GM18909 (cell line): ENCODE measurements around the gene THRB.
A peak's percentile ranks its signal among the peaks of the same experiment; 100 is the strongest.

Experiments
- ATAC-seq: cut with Tn5 transposase; IDR thresholded peaks from one replicate; pipeline ENCODE4 v1.9.1; 2021; ENCODE audit warnings: mild to moderate bottlenecking; ENCODE audit not compliant: unreplicated experiment, poor library complexity

THRB gene

DNA sequence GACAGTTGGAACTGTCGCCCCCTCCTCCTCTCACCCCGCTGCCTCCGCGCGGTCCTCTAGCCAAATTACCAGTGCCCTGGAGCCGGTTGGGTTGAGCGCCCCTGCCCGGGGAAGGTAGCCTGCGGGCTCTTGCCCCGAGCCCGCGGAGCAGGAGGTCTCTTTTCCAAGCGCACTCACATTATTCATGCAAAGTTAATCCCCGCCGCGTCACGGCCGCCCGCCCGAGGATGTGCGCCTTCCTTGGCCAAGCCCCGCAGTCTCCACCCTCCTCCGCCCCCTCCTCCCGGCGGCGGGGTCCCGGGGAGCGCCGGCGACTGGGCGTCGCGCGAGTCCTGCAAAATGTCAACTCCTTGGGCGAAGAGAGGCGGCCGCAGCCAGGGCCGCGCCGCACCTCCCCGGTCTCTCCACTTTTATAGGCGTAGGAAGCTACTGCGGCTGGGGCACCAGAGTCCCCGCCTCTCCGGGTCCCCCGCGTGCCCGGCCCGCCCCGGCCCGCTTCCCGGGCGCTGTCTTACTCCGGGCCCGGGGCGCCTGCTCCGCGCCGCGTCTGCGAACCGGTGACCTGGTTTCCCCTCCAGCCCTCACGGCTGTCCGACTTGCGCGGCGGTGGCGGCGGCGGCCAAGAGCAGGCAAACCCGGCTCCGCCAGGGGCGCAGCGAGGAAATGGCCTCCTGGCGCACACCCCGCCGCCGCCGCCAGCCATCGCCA is at the start of gene THRB:
Gene THRB (minus strand): TSS at position 233 of the 708 bp plus-strand sequence.
- peak; percentile 61 for ATAC-seq

GRCh38 chr3:24541935-24542334 is 47.3 kb upstream of the THRB start:
- no peak for ATAC-seq

DNA sequence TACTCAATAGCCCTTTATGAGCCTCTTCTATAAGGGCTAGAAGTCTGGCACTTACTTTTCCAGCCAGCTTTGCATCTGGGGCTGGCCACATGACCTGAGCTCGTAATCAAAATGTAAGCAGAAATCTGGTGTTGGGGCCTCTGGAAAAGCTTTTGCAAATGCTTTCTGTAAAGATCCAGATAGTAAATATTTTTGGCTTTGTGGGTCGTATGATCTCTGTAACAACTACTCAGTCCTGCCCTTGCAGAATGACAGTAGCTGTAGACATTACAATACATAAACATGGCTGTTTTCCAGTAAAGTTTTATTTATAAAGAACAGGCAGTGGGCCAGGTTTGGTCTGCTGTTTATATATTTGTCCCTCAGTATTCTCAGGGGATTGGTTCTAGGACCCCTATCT is 46.2 kb upstream of the THRB start:
- ATAC-seq: no peak

DNA sequence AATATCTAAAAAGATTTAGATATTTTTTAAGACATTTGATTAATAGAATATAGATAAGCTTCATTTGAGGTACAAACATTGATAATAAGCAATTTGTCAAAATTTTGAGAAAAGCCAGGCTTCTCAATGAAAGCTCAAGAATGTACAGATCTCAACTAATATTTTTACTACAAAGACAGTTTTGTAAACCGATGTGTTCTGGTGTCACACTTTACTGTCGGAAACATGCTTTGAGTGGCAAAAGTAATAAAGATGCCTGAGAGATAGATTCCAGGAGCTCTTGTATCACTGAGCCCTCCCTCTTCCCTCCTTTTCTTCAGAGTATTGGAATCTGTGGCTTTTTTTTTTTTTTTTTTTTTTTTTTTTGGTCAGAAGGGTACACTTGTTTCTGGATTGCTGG is 45.0 kb upstream of the THRB start:
- ATAC-seq: no peak

DNA sequence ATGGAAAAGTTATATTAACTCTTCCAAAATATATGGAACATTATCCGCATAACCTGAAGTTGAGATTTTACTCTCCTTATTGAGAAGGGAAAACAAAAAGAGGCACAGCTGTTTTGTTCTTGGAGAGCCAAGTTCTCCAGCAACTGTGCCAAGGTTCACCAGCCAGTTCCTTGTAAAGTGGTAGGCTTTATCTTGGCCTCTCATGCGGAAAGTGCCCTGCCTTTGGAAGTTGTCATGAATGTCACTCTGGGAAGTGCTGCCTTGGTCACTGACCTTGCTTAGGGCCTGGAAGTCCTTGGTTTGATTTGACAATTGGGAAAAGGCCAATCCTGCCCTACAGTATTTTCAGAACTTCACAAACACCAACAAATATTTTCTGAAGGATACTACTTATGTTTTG is 44.2 kb upstream of the THRB start:
- ATAC-seq: no peak

- ATAC-seq: no peak
These were observed 39.0 kb upstream of the THRB start for GRCh38 chr3:24533561-24534193.

DNA sequence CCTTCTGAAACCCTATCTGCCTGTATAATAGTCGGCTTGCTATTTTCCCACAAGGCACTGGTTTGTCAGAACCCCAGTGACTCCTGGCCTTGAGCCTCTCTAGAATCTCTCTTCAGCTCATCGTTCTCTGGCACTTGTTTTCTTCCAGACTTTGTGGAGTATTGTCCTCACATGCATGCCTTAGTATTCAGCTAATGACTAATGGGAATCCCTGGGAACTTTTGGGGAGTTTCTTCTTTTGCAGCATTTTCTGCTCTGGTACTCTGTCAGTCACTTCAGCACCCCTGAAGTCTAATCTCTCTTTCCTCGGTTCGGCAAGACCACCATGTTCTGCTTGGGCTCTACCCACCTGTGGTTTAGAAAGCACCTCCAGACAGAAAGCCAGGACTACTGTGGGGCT is 35.8 kb upstream of the THRB start:
- ATAC-seq: no peak

DNA sequence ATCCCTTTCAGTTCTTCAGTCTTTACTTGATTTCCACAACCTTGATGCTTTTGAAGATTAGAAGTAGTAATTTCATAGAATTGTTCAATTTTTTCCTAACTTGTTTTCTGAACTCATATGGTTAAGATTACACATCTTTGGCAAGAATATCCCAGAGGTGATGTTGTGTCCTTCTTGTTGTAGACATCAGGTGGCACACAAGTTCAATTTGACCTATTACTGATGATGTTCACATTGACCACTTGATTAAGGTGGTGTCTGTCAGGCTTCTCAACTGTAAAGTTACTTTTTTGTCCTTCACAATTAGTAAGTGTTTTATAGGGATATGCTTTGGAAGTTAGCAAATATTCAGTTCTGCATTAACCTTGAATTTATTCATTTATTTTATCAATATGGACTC is 34.6 kb upstream of the THRB start:
- ATAC-seq: no peak

- ATAC-seq: no peak
These were observed 32.1 kb upstream of the THRB start for GRCh38 chr3:24526640-24527212.

- ATAC-seq: no peak
These were observed 30.9 kb upstream of the THRB start for GRCh38 chr3:24525557-24525956.

DNA sequence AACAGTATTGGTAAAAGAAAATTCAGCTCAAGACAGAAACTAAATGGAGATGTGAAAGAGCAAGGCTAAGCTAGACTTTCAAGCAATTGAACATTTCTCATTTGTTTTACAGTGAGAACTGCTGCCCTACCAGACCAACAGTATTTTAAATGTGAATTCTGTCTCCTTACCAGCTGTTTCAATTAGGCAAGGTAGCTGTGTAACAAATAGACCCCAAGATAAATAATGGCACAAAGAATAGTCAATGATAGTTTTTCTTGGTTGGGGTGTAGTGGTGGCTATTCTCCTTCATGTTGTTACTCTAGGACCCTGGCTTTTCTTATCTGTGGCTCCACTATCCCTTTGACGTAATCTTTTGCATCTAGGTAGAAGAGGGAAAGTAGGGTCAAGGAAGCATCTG is 30.4 kb upstream of the THRB start:
- no peak for ATAC-seq

DNA sequence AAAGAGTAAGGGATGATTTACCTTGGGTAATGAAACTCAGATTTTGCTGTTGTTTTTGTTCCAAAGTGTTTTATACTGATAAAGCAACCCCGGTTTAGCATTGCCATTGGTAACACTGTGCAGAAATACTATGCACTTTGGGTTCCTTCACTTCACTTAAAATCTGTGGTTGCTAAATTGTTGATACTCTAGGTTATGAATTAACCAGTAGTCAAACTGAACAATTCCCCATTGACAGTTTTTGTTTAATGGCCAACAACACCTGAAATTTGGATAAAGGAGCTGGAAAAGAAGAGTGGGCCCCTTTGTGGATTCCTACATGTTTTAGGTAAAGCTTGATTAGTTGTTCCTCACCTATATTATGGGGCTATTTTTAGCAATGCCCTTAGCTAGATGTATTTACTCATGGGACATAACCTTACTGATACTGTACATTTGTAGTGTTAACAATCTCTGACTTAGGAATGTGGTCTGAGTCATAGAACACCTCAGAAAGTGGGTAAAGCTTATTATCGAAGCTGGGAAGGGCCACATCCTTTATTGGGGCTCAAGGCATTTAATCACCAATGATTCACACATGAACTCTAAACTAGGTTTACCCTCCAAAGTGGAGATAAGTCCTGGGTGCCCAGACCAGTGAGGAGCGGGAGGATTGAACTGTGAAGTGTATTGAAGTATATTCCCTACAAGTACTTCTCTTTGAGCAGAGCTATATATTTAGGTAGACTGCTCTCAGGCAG is 29.5 kb upstream of the THRB start:
- ATAC-seq: no peak

DNA sequence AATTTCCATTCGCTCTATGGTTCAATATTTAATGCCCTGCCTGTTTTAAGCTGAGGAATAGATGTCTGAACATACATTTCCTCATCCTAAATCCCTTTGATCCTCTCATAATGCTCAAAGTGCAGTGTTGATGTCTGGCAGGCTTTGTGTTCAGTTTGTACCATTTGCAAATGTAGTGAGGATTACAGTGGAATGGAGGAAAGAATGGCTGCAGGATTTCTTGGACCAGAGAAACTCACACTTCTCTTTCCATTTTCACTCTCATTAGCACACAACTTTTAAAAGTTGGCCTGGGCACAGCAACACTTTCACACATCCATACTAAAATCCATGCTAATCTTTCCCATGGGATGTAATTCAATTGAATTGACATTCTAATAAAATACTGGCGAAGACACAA is 28.6 kb upstream of the THRB start:
- ATAC-seq: no peak

DNA sequence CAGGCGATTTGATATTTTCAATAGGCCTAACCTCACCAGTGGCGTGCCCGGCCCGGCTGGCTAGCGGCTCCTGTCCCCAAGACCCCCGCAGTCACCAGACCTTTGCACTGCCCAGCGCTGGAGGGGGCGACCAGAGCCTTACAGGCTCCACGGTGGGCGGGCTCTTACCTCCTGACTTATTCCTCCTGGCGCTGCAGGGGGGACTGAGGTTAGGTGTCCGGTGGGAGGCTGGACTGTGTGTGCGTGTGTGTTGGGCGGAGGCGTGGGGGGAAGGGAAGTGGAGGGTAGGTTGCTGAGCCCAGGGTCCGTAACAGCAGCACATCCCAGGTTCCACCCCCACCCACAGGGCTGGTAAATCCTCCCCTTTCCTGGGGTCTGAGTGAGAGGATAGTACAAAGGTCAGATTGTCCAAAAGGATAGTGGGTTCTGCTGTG is 27.5 kb upstream of the THRB start:
- ATAC-seq: no peak

DNA sequence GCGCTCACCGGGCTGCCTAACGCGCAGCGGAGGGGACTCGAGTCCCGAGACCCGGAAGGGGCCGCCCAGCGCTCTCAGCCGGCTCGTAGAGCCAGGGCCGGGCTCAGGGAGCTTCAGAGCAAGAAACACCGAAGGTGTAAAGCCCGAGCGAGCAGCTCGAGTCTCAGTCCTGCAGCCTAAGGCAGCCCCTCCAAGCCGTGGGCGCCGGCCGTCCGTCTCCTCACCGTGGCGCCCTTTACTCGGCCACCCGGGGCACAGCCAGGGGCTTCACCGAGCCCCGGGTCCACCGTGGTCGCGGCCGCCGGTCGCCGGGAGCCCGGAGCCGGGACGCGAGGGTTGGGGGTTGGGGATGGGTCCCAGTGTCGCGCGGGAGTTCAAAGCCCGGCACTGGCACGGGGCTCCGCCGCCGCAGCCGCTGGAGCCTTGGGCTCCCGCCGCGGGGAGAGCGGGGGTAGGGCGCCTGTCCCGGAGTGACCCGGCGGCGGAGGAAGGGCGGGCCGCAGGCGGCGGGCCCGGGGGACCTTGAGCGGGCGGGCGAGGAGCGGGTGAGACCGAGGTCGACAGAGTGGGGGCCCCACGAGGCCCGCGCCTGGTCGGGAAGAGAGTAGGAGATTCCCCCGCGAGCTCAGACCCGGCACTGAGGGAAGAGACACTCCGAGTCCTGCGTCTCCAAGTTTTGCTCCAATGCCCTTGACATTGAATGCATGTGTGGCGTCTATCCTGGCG is 26.9 kb upstream of the THRB start:
- ATAC-seq: no peak

DNA sequence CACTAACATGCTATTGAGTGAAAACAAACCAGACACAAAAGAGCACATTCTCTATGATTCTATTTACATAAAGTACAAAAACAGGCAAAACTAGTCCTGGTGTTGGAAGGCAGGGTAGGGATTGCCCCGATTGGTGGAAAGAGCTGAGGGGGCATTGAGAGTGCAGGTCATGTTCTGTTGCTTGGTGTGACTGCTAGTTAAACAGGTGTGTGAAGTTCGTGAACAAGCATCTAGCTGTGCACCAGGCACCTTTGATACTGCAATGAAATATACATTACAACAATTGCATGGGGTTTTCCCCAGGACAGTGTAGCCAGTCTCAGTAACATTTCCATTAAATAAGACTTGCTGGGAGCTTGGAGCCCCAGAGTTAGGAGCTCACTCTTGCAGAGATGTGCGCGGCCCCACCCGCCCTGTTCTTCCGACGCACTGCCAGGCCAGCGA is 26.3 kb upstream of the THRB start:
- no peak for ATAC-seq

- no peak for ATAC-seq
These were observed 25.4 kb upstream of the THRB start for GRCh38 chr3:24520101-24520495.

- ATAC-seq: peak; percentile 41
These were observed 24.9 kb upstream of the THRB start for GRCh38 chr3:24519368-24520100.

- no peak for ATAC-seq
These were observed 24.3 kb upstream of the THRB start for GRCh38 chr3:24518990-24519367.

- ATAC-seq: no peak
These were observed 19.5 kb upstream of the THRB start for GRCh38 chr3:24514119-24514518.
